ENCODE data around the gene BPIFB1. TPM values are rescaled to one million over a fixed set of nuclear protein-coding genes. Genes with fewer than 3 reads are reported as not detected.

The BPIFB1 gene
- total RNA-seq, 1 donor from 2014 or later, result not detected

DNA sequence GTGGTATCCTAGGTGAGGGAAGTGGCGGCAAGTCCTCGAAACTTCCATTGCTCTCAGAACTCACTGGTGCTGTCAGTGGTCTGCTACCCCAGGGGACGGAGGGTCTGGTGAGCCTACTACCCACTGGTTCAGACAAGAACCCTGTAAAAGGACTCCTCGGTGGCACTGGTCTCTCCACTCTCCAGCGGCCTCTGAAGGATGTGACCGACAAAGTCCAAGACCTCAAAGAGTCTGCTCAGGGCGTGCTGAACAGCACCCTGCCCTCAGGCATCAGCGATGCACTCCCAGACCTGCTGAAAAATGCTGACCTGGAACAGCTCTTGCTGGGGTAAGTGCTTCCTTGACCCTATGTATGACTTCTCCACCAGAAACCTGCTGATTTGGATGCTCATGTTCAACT lies 66.5 kb downstream of the BPIFB1 start:
- DNase-seq, result no peak
- Histone ChIP-seq H3K4me1 (no peaks in the 10 kb centered on the region), H3K27ac (replicated peaks) (no peak overlapping the region), H3K4me3 (no peak overlapping the region), H3K36me3 (peaks cover 26% of the 10 kb centered on the region), H3K9me3 (replicated peaks) (no peaks in the 10 kb centered on the region), H3K27me3 (ENCODE audit: low read depth) (no peaks in the 10 kb centered on the region)
- TF ChIP-seq, protein P1, sequence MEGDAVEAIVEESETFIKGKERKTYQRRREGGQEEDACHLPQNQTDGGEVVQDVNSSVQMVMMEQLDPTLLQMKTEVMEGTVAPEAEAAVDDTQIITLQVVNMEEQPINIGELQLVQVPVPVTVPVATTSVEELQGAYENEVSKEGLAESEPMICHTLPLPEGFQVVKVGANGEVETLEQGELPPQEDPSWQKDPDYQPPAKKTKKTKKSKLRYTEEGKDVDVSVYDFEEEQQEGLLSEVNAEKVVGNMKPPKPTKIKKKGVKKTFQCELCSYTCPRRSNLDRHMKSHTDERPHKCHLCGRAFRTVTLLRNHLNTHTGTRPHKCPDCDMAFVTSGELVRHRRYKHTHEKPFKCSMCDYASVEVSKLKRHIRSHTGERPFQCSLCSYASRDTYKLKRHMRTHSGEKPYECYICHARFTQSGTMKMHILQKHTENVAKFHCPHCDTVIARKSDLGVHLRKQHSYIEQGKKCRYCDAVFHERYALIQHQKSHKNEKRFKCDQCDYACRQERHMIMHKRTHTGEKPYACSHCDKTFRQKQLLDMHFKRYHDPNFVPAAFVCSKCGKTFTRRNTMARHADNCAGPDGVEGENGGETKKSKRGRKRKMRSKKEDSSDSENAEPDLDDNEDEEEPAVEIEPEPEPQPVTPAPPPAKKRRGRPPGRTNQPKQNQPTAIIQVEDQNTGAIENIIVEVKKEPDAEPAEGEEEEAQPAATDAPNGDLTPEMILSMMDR (IDR thresholded peaks at IDR 0.05; ENCODE audit: borderline replicate concordance), result no peak
- intact Hi-C loops (cut with micrococcal nuclease), result no loop called here

DNA sequence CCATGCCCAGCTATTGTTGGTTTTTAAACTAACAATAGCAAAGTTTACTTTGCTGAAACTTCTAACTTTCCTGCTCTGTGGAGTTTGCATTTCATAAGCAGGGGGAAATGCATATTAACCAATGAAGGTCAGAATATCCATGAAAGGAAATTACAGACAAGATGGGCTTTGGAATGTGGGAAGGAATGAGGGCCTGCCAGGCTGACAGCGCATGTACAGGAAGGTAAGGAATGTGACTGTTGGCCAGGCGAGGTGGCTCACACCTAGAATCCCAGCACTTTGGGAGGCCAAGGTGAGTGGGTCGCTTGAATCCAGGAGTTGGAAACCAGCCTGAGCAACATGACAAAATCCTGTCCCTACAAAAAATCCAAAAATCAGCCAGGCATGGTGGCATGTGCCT lies 68.7 kb downstream of the BPIFB1 start:
- H3K27ac ChIP-seq (replicated peaks), result no peak overlapping the region
- no peaks in the 10 kb centered on the region for H3K27me3 ChIP-seq (ENCODE audit: low read depth)
- no peaks in the 10 kb centered on the region for H3K9me3 ChIP-seq (replicated peaks)
- DNase-seq, result no peak
- TF ChIP-seq, protein P1 (IDR thresholded peaks at IDR 0.05; ENCODE audit: borderline replicate concordance), result no peak
- H3K4me3 ChIP-seq, result no peak overlapping the region
- intact Hi-C loops (cut with micrococcal nuclease), result no loop called here
- H3K36me3 ChIP-seq, result peaks cover 41% of the 10 kb centered on the region
- no peaks in the 10 kb centered on the region for H3K4me1 ChIP-seq

DNA sequence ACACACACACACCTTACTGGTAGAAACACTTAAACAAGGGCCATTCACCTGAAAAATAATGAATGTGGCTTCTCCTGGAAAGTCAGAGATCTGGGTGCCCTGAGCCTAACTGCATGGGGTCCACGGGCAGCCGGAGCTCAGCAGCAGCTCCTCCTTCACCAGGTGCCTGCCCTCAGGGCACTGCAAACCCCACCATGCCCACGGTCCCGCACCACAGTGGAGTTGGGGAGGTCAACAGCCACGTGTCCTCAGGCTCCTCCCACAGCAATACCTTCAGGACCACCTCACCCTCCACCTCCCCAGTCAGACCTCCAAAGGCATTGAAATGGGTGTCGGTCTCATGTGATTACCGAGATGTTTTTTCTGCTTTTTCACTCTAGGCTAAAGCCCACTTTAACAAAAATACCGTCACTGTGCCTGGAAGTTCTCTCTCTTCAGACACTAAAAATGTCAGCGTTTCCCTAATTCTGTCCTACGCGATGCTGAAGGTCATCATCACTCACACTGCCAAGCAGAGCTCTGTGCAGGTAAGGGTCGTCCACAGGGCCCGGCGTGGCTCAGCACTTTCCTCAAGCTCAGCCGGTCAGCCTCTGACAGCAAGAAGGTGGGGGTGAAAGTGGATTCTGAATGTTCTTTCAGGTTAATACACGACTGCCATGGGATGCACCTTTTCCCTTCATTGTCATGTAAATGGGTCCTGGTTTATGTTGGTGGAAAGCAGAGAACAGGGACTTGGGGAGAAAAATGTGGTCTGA lies 69.4 kb downstream of the BPIFB1 start:
- H3K4me1 ChIP-seq, result no peaks in the 10 kb centered on the region
- intact Hi-C loops (cut with micrococcal nuclease), result no loop called here
- H3K27me3 ChIP-seq (ENCODE audit: low read depth), result no peaks in the 10 kb centered on the region
- TF ChIP-seq, protein P1 (IDR thresholded peaks at IDR 0.05; ENCODE audit: borderline replicate concordance), result no peak
- DNase-seq, result no peak
- H3K36me3 ChIP-seq, result peaks cover 47% of the 10 kb centered on the region
- H3K9me3 ChIP-seq (replicated peaks), result no peaks in the 10 kb centered on the region
- H3K4me3 ChIP-seq, result no peak overlapping the region
- H3K27ac ChIP-seq (replicated peaks), result no peak overlapping the region

DNA sequence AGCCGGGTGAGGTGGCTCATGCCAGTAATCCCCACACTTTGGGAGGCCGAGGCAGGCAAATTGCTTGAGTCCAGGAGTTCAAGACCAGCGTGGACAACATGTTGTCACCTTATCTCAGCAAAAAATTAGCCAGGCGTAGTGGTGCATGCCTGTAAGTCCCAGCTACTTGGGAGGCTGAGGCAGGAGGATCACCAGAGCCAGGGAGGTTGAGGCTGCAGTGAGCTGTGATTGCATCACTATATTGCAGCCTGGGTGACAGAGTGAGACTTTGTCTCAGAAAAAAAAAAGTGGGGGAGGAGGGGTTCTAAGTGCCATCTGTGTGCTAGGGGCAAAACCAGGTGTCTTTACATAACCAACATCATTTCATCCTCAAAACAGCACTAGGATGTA lies 70.0 kb downstream of the BPIFB1 start:
- intact Hi-C loops (cut with micrococcal nuclease), result no loop called here
- Histone ChIP-seq H3K9me3 (replicated peaks) (no peaks in the 10 kb centered on the region), H3K36me3 (peaks cover 49% of the 10 kb centered on the region), H3K27ac (replicated peaks) (no peak overlapping the region), H3K27me3 (ENCODE audit: low read depth) (no peaks in the 10 kb centered on the region), H3K4me1 (no peaks in the 10 kb centered on the region), H3K4me3 (no peak overlapping the region)
- TF ChIP-seq, protein P1 (IDR thresholded peaks at IDR 0.05; ENCODE audit: borderline replicate concordance), result no peak
- DNase-seq, result no peak

Other genes starting within 250 kb of the BPIFB1 start
- gene BPIFB3, start 229.3 kb upstream of the BPIFB1 start, total RNA-seq, result not detected
- gene BPIFB4, start 203.6 kb upstream of the BPIFB1 start, total RNA-seq, result not detected
- gene BPIFA2, start 115.1 kb upstream of the BPIFB1 start, total RNA-seq, result not detected
- gene BPIFA3, start 65.9 kb upstream of the BPIFB1 start, total RNA-seq, result not detected
- not detected for gene BPIFA1, start 47.2 kb upstream of the BPIFB1 start, total RNA-seq
- 19.9 TPM for gene CDK5RAP1, start 118.3 kb downstream of the BPIFB1 start, total RNA-seq
- 202 TPM for gene SNTA1, start 160.5 kb downstream of the BPIFB1 start, total RNA-seq
- 10.7 TPM for gene CBFA2T2, start 206.9 kb downstream of the BPIFB1 start, total RNA-seq

Data from left ventricle myocardium inferior (tissue), 1 donor.